Endothelial cell of umbilical vein (primary cell): ENCODE measurements around the gene TMEM97. TPM values are rescaled to one million over a fixed set of nuclear protein-coding genes. Genes with fewer than 3 reads are reported as not detected.

ENCODE experiments used
- BruUV-seq: library from RNA; stranded (reverse); fragments of 400-500 nt; replicated peaks from 2 replicates; lab custom pipeline; 2021; lab: Mats Ljungman, UMichigan
- CTCF ChIA-PET: fragments of 300-600, 350-600 bp; sonication (Branson Sonifier 250); formaldehyde crosslinking; loops from one replicate; lab custom pipeline; 2021; ENCODE audit warnings: antibody characterized with exemption, inconsistent platforms; lab: Charles Lee
- POLR2A ChIA-PET: fragments of 300-600, 350-600 bp; sonication (Branson Sonifier 250); formaldehyde crosslinking; loops from one replicate; lab custom pipeline; 2021; ENCODE audit warnings: antibody characterized with exemption, inconsistent platforms; lab: Charles Lee
- DNase-seq: peaks from one replicate; pipeline ENCODE4 v3.0.0-alpha.2; 2011; ENCODE audit warnings: low read depth, low spot score
- FAIRE-seq: peaks from 2 replicates; lab custom pipeline; 2011; peaks lifted over from hg19 to GRCh38; lab: Jason Lieb, UNC
- H2AFZ ChIP-seq: 2 replicates; pipeline ENCODE4 v1.6.0; 2012; ENCODE audit warnings: low read depth, low read length, control low read depth, inconsistent platforms
- H3K27ac ChIP-seq: 2 replicates; pipeline ENCODE4 v1.5.1; 2011; ENCODE audit warnings: low read depth, mild to moderate bottlenecking, control low read depth, low read length, moderate library complexity; ENCODE audit not compliant: insufficient read depth
- H3K27me3 ChIP-seq, 2 experiments: 2 replicates each; pipeline versions ENCODE4 v1.6.0 to v1.6.1; 2011; ENCODE audit warnings: low read length in 2 of 2, mixed read lengths in 1 of 2; ENCODE audit not compliant: control insufficient read depth in 2 of 2, insufficient read depth in 2 of 2
- H3K36me3 ChIP-seq, 2 experiments: 2 replicates in 1 of 2; 3 replicates in 1 of 2; pipeline ENCODE4 v1.5.1; 2011; ENCODE audit warnings: low read length in 2 of 2, mild to moderate bottlenecking in 1 of 2, moderate library complexity in 1 of 2; ENCODE audit not compliant: control insufficient read depth in 2 of 2, insufficient read depth in 2 of 2; ENCODE audit errors: extremely low read depth in 1 of 2
- H3K4me1 ChIP-seq: 3 replicates; pipeline ENCODE4 v1.5.1; 2011; ENCODE audit warnings: mild to moderate bottlenecking, low read length; ENCODE audit not compliant: control insufficient read depth, insufficient read depth; ENCODE audit errors: extremely low read depth
- H3K4me2 ChIP-seq: 2 replicates; pipeline ENCODE4 v1.6.1; 2011; ENCODE audit warnings: low read length, control low read depth, mixed read lengths; ENCODE audit not compliant: insufficient read depth
- H3K4me3 ChIP-seq, 3 experiments: fragments of 200-600 bp in 1 of 3; sonication (generic), shearing (Covaris generic) in 1 of 3; replicated peaks in 1 of 3; 2 replicates each; pipeline ENCODE4 v1.5.1; 2011 to 2016; ENCODE audit warnings: control low read depth in 3 of 3, low read length in 3 of 3, mild to moderate bottlenecking in 2 of 3, inconsistent platforms in 1 of 3, low read depth in 1 of 3, moderate library complexity in 1 of 3; ENCODE audit not compliant: insufficient read depth in 1 of 3
- H3K79me2 ChIP-seq: 2 replicates; pipeline ENCODE4 v1.6.0; 2012; ENCODE audit warnings: low read length, inconsistent platforms; ENCODE audit not compliant: control insufficient read depth, insufficient read depth
- H3K9ac ChIP-seq: replicated peaks from 2 replicates; pipeline ENCODE3; 2011; ENCODE audit warnings: low read length, control low read depth; ENCODE audit not compliant: insufficient read depth; ENCODE audit errors: extremely low read depth
- H3K9me1 ChIP-seq: replicated peaks from 3 replicates; pipeline ENCODE4 v1.6.0; 2011; ENCODE audit warnings: mild to moderate bottlenecking, low read length; ENCODE audit not compliant: control insufficient read depth, insufficient read depth; ENCODE audit errors: extremely low read depth
- H3K9me3 ChIP-seq: replicated peaks from 2 replicates; pipeline ENCODE4 v1.5.1; 2012; ENCODE audit warnings: low read length, inconsistent platforms; ENCODE audit not compliant: control insufficient read depth, insufficient read depth
- H4K20me1 ChIP-seq: replicated peaks from 2 replicates; pipeline ENCODE3; 2011; ENCODE audit warnings: mild to moderate bottlenecking, low read length; ENCODE audit not compliant: control insufficient read depth, insufficient read depth; ENCODE audit errors: extremely low read depth
- CTCF ChIP-seq, 2 donors: IDR thresholded peaks; 1 replicate in 1 of 2; 2 replicates in 1 of 2; pipeline ENCODE4 v1.5.1; 2011; ENCODE audit warnings: low read length in 2 of 2, mild to moderate bottlenecking in 2 of 2, moderate library complexity in 2 of 2, control low read depth in 1 of 2, inconsistent platforms in 1 of 2, low read depth in 1 of 2; ENCODE audit not compliant: insufficient read depth in 1 of 2; ENCODE audit errors: extremely low read depth in 1 of 2
- EZH2 ChIP-seq: IDR thresholded peaks from 2 replicates; pipeline ENCODE4 v1.6.1; 2012; ENCODE audit warnings: borderline replicate concordance, low read depth, mild to moderate bottlenecking, moderate library complexity, low read length, inconsistent platforms; ENCODE audit not compliant: severe bottlenecking
- FOS ChIP-seq: IDR thresholded peaks from 2 replicates; pipeline ENCODE4 v1.6.1; 2011; ENCODE audit warnings: mild to moderate bottlenecking, low read length, moderate library complexity, borderline replicate concordance; ENCODE audit not compliant: insufficient read depth
- JUN ChIP-seq: IDR thresholded peaks from 2 replicates; pipeline ENCODE4 v1.6.1; 2011; ENCODE audit warnings: borderline replicate concordance, low read depth; ENCODE audit not compliant: insufficient read length, insufficient read depth
- MAX ChIP-seq: IDR thresholded peaks from 2 replicates; pipeline ENCODE4 v1.6.1; 2011; ENCODE audit not compliant: insufficient read depth, insufficient read length
- MYC ChIP-seq: IDR thresholded peaks from one replicate; pipeline ENCODE4 v1.6.1; 2011; ENCODE audit warnings: mild to moderate bottlenecking, low read depth, low read length
- POLR2A ChIP-seq: IDR thresholded peaks from 2 replicates; pipeline ENCODE4 v1.6.1; 2012; ENCODE audit warnings: low read depth, mild to moderate bottlenecking, control low read depth, low read length
- POLR2AphosphoS5 ChIP-seq: IDR thresholded peaks from 2 replicates; pipeline ENCODE4 v1.6.1; 2012; ENCODE audit warnings: low read depth, mild to moderate bottlenecking, control low read depth, low read length, moderate library complexity; ENCODE audit not compliant: insufficient read depth
- dilution Hi-C: fragments of 300-500 bp; cut with MboI; formaldehyde crosslinking; loops from one replicate; pipeline ENCODE4 v1.15.0; 2019; ENCODE audit warnings: low sequenced_read_pairs; ENCODE audit not compliant: extremely low pct_ligation_motif_present
- intact Hi-C: fragments of 100-400 bp; cut with micrococcal nuclease; formaldehyde crosslinking; loops from one replicate; pipeline ENCODE4 v1.10.0; 2022
- polyA plus RNA-seq, 4 experiments: library from polyadenylated mRNA; depleted of rRNA in 3 of 4; stranded (reverse) in 3 of 4; unstranded in 1 of 4; fragments of >200 nt; gene quantifications; 2 replicates each; pipeline versions ENCODE4 v1.2.1 to v1.2.3, GENCODE V29; 2011 to 2012; ENCODE audit warnings: missing spikeins in 1 of 4
- total RNA-seq: library from RNA; stranded (reverse); gene quantifications from 2 replicates; pipeline ENCODE4 v1.2.3, GENCODE V29; 2021

TMEM97 gene
- total and polyA plus RNA-seq, 2 donors (not counting 3 experiments of a cell fraction or from before 2014, with no cell fraction given), result 27.0 to 43.5 TPM

- H3K9ac ChIP-seq, result no peak overlapping the region
- FAIRE-seq (no peak), DNase-seq (no peak)
- dilution Hi-C loops, result no loop called here
- peaks cover 37% of the 10 kb centered on the region for H3K79me2 ChIP-seq
- no peak overlapping the region for H3K4me2 ChIP-seq
- no peaks in the 10 kb centered on the region for H3K9me3 ChIP-seq
- intact Hi-C loops, result no loop called here
- no peak overlapping the region for H3K27ac ChIP-seq
- H3K4me3 ChIP-seq, result no peak overlapping the region
- peaks cover 11% of the 10 kb centered on the region for H3K4me1 ChIP-seq
- H4K20me1 ChIP-seq, result no peaks in the 10 kb centered on the region
- no peaks in the 10 kb centered on the region for H3K9me1 ChIP-seq
- ChIA-PET CTCF (no interaction called here), POLR2A (no interaction called here)
- no peak overlapping the region for H2AFZ ChIP-seq
- no TSS peak for BruUV-seq
- no peaks in the 10 kb centered on the region for H3K27me3 ChIP-seq
- no peak for TF ChIP-seq MYC
- TF ChIP-seq POLR2AphosphoS5, result no peak
- TF ChIP-seq POLR2A, result no peak
- TF ChIP-seq EZH2, result no peak
- H3K36me3 ChIP-seq, result peaks cover 7 to 14% of the 10 kb centered on the region in 2 experiments
Measured at GRCh38 chr17:28324267-28324745, 5.3 kb downstream of the TMEM97 start.

- no peak for DNase-seq
- FAIRE-seq, result no peak
- intact Hi-C loops, result no loop called here
- H3K27me3 ChIP-seq, result no peaks in the 10 kb centered on the region
- dilution Hi-C loops, result no loop called here
- BruUV-seq, result no TSS peak
- no peaks in the 10 kb centered on the region for H3K9me3 ChIP-seq
- H3K4me3 ChIP-seq, result no peak overlapping the region
- no peak overlapping the region for H3K9ac ChIP-seq
- no peak overlapping the region for H2AFZ ChIP-seq
- H3K9me1 ChIP-seq, result no peaks in the 10 kb centered on the region
- no peaks in the 10 kb centered on the region for H4K20me1 ChIP-seq
- H3K4me1 ChIP-seq, result peaks cover 8% of the 10 kb centered on the region
- no peak overlapping the region for H3K4me2 ChIP-seq
- ChIA-PET POLR2A (no interaction called here), CTCF (interaction anchor here (1.2 kb wide), 1 partner anchor 12 kb away, joined by 3 read pairs; no protein-coding TSS in a partner anchor)
- peaks cover 32% of the 10 kb centered on the region for H3K79me2 ChIP-seq
- H3K36me3 ChIP-seq, result peaks cover 8 to 16% of the 10 kb centered on the region in 2 experiments
- TF ChIP-seq MYC (no peak), CTCF (IDR thresholded peaks at IDR 0.05; ENCODE audit: extremely low read depth in 1 of 2, insufficient read depth in 1 of 2, low read depth in 1 of 2, low read length in 2 of 2) (no peak), FOS (no peak), JUN (no peak), MAX (no peak)
- no peak overlapping the region for H3K27ac ChIP-seq
Measured at GRCh38 chr17:28324781-28325180, 5.8 kb downstream of the TMEM97 start.
